Muscle of leg (tissue), 11 donors: ENCODE measurements around the gene ARFGAP1. TPM values are rescaled to one million over a fixed set of nuclear protein-coding genes. Genes with fewer than 3 reads are reported as not detected.

Experiments
- DNase-seq: peaks from one replicate; pipeline ENCODE4 v3.0.0; 2013
- H3K27ac ChIP-seq: one replicate; pipeline ENCODE4 v1.5.1; 2013; ENCODE audit warnings: mild to moderate bottlenecking, low read length, control low read depth
- H3K27me3 ChIP-seq: one replicate; pipeline ENCODE4 v1.6.1; 2013; ENCODE audit warnings: low read length; ENCODE audit not compliant: control insufficient read depth, insufficient read depth
- H3K36me3 ChIP-seq: one replicate; pipeline ENCODE4 v1.6.1; 2013; ENCODE audit warnings: low read length; ENCODE audit not compliant: control insufficient read depth, insufficient read depth
- H3K4me1 ChIP-seq: one replicate; pipeline ENCODE4 v1.6.1; 2013; ENCODE audit warnings: low read length; ENCODE audit not compliant: control insufficient read depth, insufficient read depth
- H3K4me3 ChIP-seq: one replicate; pipeline ENCODE4 v1.5.1; 2013; ENCODE audit warnings: low read length, control low read depth
- H3K9me3 ChIP-seq: replicated peaks from 2 replicates; pipeline ENCODE4 v1.6.1; 2013; ENCODE audit warnings: low read depth, low read length; ENCODE audit not compliant: control insufficient read depth
- WGBS: methylation state at CpG from one replicate; pipeline ENCODE4 v1.1.5; 2013; ENCODE audit warnings: missing lambda C conversion rate; ENCODE audit not compliant: insufficient coverage; 5-methylcytosine and 5-hydroxymethylcytosine counted together
- polyA plus RNA-seq, 8 donors: library from polyadenylated mRNA; unstranded; fragments of 120-200 nt; gene quantifications; one replicate each; pipeline versions ENCODE4 v1.2.1 to v1.2.3, GENCODE V29; 2013; ENCODE audit warnings: inconsistent platforms in 1 of 8, low replicate concordance in 1 of 8; ENCODE audit not compliant: insufficient read length in 8 of 8, insufficient read depth in 1 of 8
- total RNA-seq: library from RNA; stranded (reverse); fragments of 120-200 nt; gene quantifications from one replicate; pipeline ENCODE4 v1.2.4, GENCODE V29; 2013

The ARFGAP1 gene
- total and polyA plus RNA-seq, 9 donors: 62.6 to 103 (median 86.9) TPM

- Histone ChIP-seq H3K27ac (no peak overlapping the region), H3K36me3 (no peaks in the 10 kb centered on the region), H3K27me3 (peaks cover 13% of the 10 kb centered on the region), H3K4me1 (peaks cover 6% of the 10 kb centered on the region), H3K4me3 (no peak overlapping the region), H3K9me3 (peaks cover 8% of the 10 kb centered on the region)
- no peak for DNase-seq
- 35% methylated on average over 7 of the region's 9 CpGs for WGBS
Measured at GRCh38 chr20:63335711-63336110, 63.1 kb downstream of the ARFGAP1 start.

GRCh38 chr20:63336232-63336752 is 63.7 kb downstream of the ARFGAP1 start:
- Histone ChIP-seq H3K4me3 (no peak overlapping the region), H3K27ac (no peak overlapping the region), H3K4me1 (peaks cover 1% of the 10 kb centered on the region), H3K36me3 (no peaks in the 10 kb centered on the region), H3K27me3 (peaks cover 13% of the 10 kb centered on the region), H3K9me3 (peaks cover 8% of the 10 kb centered on the region)
- 87% methylated on average over 27 of the region's 29 CpGs for WGBS
- no peak for DNase-seq

GRCh38 chr20:63337786-63338420 is 65.3 kb downstream of the ARFGAP1 start:
- no peak for DNase-seq
- Histone ChIP-seq H3K4me1 (peaks cover 4% of the 10 kb centered on the region), H3K9me3 (no peaks in the 10 kb centered on the region), H3K36me3 (no peaks in the 10 kb centered on the region), H3K27ac (no peak overlapping the region), H3K4me3 (no peak overlapping the region), H3K27me3 (peaks cover 24% of the 10 kb centered on the region)
- WGBS: 75% methylated on average over 9 of the region's 12 CpGs

Other genes starting within 250 kb of the ARFGAP1 start
- 16.8 TPM for gene YTHDF1, start 56.7 kb upstream of the ARFGAP1 start, total RNA-seq
- gene YTHDF1, start 56.7 kb upstream of the ARFGAP1 start, polyA plus RNA-seq: 10 to 100 TPM; 27.6 to 34.7 (median 28.6) TPM
- 0.13 TPM for gene BIRC7, start 36.9 kb upstream of the ARFGAP1 start, total RNA-seq
- under 1 TPM in 4 of 8 donors, not detected in 4; 0.19 to 0.61 (median 0.23) TPM for gene BIRC7, start 36.9 kb upstream of the ARFGAP1 start, polyA plus RNA-seq
- gene NKAIN4, start 18.4 kb upstream of the ARFGAP1 start, total RNA-seq: 28.5 TPM
- gene NKAIN4, start 18.4 kb upstream of the ARFGAP1 start, polyA plus RNA-seq: 10 to 100 TPM; 28.9 to 58.0 (median 38.9) TPM
- gene COL20A1, start 20.4 kb downstream of the ARFGAP1 start, total RNA-seq: 4.6 TPM
- 10 to 100 TPM in 3 of 8 donors, 1 to 10 TPM in 5; 6.7 to 15.2 (median 9.6) TPM for gene COL20A1, start 20.4 kb downstream of the ARFGAP1 start, polyA plus RNA-seq
- 0.71 TPM for gene CHRNA4, start 88.5 kb downstream of the ARFGAP1 start, total RNA-seq
- 1 to 10 TPM in 2 of 8 donors, under 1 TPM in 6; 0.44 to 2.3 (median 0.78) TPM for gene CHRNA4, start 88.5 kb downstream of the ARFGAP1 start, polyA plus RNA-seq
- 2.9 TPM for gene KCNQ2, start 199.8 kb downstream of the ARFGAP1 start, total RNA-seq
- 10 to 100 TPM in 2 of 8 donors, 1 to 10 TPM in 6; 2.9 to 11.5 (median 7.1) TPM for gene KCNQ2, start 199.8 kb downstream of the ARFGAP1 start, polyA plus RNA-seq
- gene EEF1A2, start 226.3 kb downstream of the ARFGAP1 start, total RNA-seq: 330 TPM
- 100 to 1,000 TPM; 377 to 890 (median 715) TPM for gene EEF1A2, start 226.3 kb downstream of the ARFGAP1 start, polyA plus RNA-seq
- 47.3 TPM for gene PPDPF, start 248.0 kb downstream of the ARFGAP1 start, total RNA-seq
- gene PPDPF, start 248.0 kb downstream of the ARFGAP1 start, polyA plus RNA-seq: 100 to 1,000 TPM; 172 to 370 (median 233) TPM